Skin epidermis (tissue), 12 donors: ENCODE measurements around the gene ERI2.
A peak's percentile ranks its signal among the peaks of the same experiment; 100 is the strongest.

Experiments used
- H3K27ac ChIP-seq, 21 experiments: fragments of 200-600 bp; sonication (generic) in 11 of 21; one replicate each; pipeline ENCODE4 v1.5.0; 2020; ENCODE audit warnings: mild to moderate bottlenecking in 3 of 21, inconsistent platforms in 2 of 21, moderate library complexity in 2 of 21
- H3K4me3 ChIP-seq, 7 experiments: fragments of 200-600 bp; sonication (generic) in 2 of 7; one replicate each; pipeline ENCODE4 v1.5.0; 2020; ENCODE audit warnings: inconsistent platforms in 2 of 7, mild to moderate bottlenecking in 2 of 7, moderate library complexity in 1 of 7

Gene ERI2

GRCh38 chr16:20822521-20823325 lies 16.5 kb upstream of the ERI2 start:
- no peak overlapping the region for H3K27ac ChIP-seq
- no peak overlapping the region for H3K4me3 ChIP-seq

- no peak overlapping the region for H3K27ac ChIP-seq
- no peak overlapping the region for H3K4me3 ChIP-seq
Observed at GRCh38 chr16:20821682-20822081, 15.4 kb upstream of the ERI2 start.

DNA sequence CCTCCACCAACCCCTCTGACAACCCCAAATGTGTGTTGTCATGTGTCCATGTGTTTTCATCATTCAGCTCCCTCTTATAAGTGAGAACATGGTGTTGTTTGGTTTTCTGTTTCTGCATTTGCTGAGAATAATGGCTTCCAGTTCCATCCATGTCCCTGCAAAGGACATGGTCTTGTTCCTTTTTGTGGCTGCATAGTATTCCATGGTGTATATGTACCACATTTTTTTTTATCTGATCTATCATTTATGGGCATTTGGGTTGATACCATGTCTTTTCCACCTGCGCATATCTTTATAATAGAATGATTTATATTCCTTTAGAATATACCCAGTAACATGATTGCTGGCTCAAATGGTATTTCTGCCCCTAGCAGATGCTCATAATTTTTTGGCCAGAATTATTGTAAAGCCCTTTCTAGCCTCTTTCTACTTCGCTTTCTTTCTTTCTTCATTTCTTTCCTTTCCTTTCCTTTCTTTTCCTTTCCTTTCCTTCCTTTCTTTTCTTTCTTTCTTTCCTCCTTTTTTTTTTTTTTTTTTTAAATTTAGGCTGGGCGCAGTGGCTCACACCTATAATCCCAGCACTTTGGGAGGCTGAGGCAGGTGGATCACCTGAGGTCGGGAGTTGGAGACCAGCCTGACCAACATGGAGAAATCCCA lies 12.8 kb upstream of the ERI2 start:
- Histone ChIP-seq H3K4me3 (no peak overlapping the region), H3K27ac (no peak overlapping the region)

GRCh38 chr16:20814784-20815183 lies 8.5 kb upstream of the ERI2 start:
- Histone ChIP-seq H3K27ac (no peak overlapping the region), H3K4me3 (no peak overlapping the region)

DNA sequence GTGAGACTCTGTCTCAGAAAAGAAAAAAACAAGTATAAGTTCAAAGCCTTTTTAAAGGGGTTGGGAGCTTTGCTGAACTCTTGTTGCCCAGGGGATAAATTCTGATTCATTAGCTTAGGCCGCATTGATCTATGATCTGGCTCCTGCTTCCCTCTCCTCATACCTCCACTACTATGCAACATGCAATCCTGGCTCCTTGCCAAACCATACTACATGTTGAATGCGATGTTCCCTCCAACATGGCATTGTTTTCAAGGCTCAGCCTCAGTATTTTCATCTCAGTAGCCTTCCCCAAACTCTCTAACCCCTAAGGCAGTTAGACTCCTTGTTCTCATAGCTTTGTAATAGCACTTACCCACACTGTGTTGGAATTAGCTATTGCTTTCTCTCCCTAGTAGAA lies 6.2 kb upstream of the ERI2 start:
- H3K27ac ChIP-seq: no peak overlapping the region

DNA sequence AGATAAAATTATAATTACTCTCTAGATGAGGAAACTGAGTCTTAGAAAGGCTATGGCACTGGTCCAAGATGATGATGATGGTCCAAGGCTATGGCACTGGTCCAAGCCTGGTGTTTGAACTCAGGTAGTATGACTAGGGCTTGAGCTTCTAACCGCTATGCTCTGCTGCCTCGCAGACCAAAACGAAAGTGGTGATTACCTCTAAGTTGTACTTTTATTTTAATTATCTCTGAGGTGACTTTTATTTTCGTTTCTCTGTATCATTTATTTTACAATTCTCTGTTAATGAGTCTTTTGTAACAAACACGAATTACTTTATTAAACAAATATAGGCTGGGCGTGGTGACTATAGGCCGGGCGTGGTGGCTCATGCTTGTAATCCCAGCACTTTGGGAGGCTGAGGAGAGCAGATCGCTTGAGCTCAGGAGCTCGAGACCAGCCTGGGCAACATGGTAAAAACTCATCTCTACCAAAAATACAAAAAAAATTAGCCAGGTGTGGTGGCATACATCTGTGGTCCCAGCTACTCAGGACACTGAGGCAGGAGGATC lies 5.7 kb upstream of the ERI2 start:
- Histone ChIP-seq H3K27ac (no peak overlapping the region), H3K4me3 (no peak overlapping the region)

More for the DNA sequence above, 6.2 kb upstream of the ERI2 start:
- H3K4me3 ChIP-seq: no peak overlapping the region

DNA sequence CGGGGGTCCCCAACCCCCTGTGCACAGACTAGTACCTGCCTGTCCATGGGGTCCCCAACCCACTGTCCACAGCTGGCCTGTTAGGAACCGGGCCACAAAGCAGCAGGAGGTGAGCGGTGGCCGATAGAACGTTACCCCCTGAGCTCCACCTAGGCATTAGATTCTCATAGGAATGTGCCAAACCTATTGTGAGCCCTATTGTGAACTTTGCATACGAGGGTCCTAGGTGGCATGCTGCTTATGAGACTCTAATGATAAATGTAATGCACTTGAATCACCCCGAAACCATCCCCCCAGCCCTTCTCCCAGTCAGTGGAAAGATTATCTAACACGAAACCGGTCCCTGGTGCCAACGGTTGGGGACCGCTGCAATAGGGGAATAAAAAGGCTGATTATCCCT lies 1.6 kb upstream of the ERI2 start:
- H3K27ac ChIP-seq: no peak overlapping the region
- H3K4me3 ChIP-seq: no peak overlapping the region

GRCh38 chr16:20805684-20806167 lies 546 bp downstream of the ERI2 start:
- Histone ChIP-seq H3K4me3 (peak overlapping the region; percentile 62 to 90 (median 75)), H3K27ac (peak overlapping the region; percentile 8 to 93 (median 84))

- Histone ChIP-seq H3K4me3 (no peak overlapping the region), H3K27ac (no peak overlapping the region)
Observed at GRCh38 chr16:20803561-20804214, 2.6 kb downstream of the ERI2 start.

DNA sequence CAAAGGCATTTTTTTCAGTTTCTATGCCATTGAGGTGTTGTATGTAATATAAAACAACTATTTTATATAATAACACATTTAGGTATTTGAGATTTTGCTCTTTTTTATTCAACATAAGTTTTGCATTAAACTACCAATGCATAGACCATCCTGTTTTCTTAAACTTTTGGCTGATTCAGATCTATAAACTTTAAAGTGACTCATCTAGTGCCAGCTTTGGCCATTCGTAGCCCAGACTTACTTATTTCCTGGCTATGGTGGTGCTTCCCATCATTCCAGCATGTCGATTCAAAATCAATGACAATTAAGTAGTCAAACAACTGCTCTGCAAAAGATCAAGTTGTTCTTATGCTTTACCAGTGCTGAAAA lies 3.1 kb downstream of the ERI2 start:
- Histone ChIP-seq H3K4me3 (no peak overlapping the region), H3K27ac (no peak overlapping the region)

- no peak overlapping the region for H3K27ac ChIP-seq
- H3K4me3 ChIP-seq: no peak overlapping the region
Observed at GRCh38 chr16:20801278-20801677, 5.0 kb downstream of the ERI2 start.

- Histone ChIP-seq H3K4me3 (no peak overlapping the region), H3K27ac (no peak overlapping the region)
Observed at GRCh38 chr16:20799599-20799998, 6.7 kb downstream of the ERI2 start.

- Histone ChIP-seq H3K4me3 (no peak overlapping the region), H3K27ac (no peak overlapping the region)
Observed at GRCh38 chr16:20798364-20798763, 7.9 kb downstream of the ERI2 start.

DNA sequence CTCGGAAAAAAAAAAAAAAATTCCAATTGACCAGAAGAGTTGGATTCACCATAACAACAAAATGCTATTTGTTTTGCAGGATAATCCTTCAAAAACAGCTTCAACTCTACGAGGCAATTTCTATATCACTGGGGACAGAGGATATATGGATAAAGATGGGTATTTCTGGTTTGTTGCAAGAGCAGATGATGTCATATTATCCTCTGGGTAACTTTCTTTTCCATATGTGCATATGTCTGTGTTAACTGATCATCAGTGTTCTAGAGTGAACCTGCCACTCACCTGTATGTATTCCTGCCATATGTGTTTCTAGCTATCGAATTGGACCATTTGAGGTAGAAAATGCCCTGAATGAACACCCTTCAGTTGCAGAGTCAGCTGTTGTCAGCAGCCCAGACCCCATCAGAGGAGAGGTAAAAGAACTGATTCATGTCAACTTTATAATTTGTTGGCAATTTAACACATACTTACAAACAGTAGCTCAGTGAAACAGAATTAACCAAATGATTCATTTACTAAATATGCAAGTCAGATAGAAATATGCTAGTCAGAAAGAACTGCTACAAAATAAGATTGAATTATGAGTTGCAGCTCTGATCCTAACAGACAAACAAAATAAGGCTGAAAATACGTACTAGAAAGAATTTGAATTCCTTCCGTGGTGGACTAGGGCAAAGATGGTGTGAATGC lies 14.2 kb downstream of the ERI2 start:
- Histone ChIP-seq H3K27ac (no peak overlapping the region), H3K4me3 (no peak overlapping the region)

- Histone ChIP-seq H3K4me3 (no peak overlapping the region), H3K27ac (no peak overlapping the region)
Observed at GRCh38 chr16:20789130-20789529, 17.1 kb downstream of the ERI2 start.

- Histone ChIP-seq H3K4me3 (no peak overlapping the region), H3K27ac (no peak overlapping the region)
Observed at GRCh38 chr16:20784204-20784603, 22.1 kb downstream of the ERI2 start.

- Histone ChIP-seq H3K27ac (no peak overlapping the region), H3K4me3 (no peak overlapping the region)
Observed at GRCh38 chr16:20782470-20782869, 23.8 kb downstream of the ERI2 start.

DNA sequence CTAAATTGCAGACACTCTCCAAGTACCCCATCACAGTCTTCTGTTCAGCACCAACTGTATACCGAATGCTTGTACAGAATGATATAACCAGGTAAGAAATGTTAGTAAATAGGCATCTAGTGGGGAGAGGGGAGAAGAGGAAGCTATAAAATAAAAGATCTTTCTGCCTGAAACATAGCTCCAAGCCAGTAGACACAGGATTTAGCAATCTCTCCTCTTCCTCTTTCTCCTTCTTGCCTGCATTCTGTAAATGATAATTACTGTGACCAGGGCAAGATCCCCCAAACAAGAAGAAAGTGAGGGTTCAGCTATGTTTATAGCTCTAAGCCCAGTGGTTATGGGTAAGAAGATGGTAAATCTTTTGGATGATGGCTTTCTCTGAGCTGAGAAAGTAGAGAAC lies 24.6 kb downstream of the ERI2 start:
- no peak overlapping the region for H3K4me3 ChIP-seq
- H3K27ac ChIP-seq: no peak overlapping the region

- Histone ChIP-seq H3K4me3 (no peak overlapping the region), H3K27ac (no peak overlapping the region)
Observed at GRCh38 chr16:20774703-20775362, 31.4 kb downstream of the ERI2 start.

DNA sequence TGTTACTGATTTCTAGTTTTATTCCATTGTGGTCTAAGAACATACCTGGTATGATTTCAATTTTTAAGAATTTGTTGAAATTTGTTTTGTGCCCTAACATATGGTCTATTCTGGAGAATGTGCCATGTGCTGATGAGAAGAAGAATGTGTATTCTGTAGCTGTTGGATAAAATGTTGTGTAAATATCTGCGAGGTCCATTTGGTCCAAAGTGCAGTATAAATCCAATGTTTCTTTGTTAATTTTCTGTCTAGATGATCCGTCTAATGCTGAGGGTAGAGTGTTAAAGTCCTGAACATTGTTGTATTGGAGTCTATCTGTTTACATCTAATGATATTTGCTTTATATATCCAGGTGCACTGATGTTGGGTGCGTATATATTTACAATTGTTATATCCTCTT lies 32.6 kb downstream of the ERI2 start:
- no peak overlapping the region for H3K27ac ChIP-seq
- H3K4me3 ChIP-seq: no peak overlapping the region
